Stimulated activated naive CD8-positive, alpha-beta T cell treated with anti-CD3 and anti-CD28 coated beads, Interleukin-15, amount 100 ng/mL, for 72 hours (primary cell): Measurements from ENCODE around the gene VTCN1.
A peak's percentile ranks its signal among the peaks of the same experiment; 100 is the strongest.
"Not testable (repeated sequence)": the region's sequence is repeated elsewhere in the genome, so short reads cannot be mapped to it uniquely, and the experiment has no call there.

Source experiments
- ATAC-seq: fragments of 150-1000 bp; cut with Tn5 transposase; 2 replicates; pipeline ENCODE4 v1.10.0; 2021; ENCODE audit warnings: mild to moderate bottlenecking, moderate library complexity
- DNase-seq, 2 donors: peaks; one replicate each; pipeline ENCODE4 v3.0.0; 2021 to 2022
- H3K27ac Mint-ChIP-seq, 2 donors: one replicate each; pipeline ENCODE4 v1.8.0; 2022; ENCODE audit warnings: mild to moderate bottlenecking in 2 of 2, mixed read lengths in 2 of 2, moderate library complexity in 2 of 2
- H3K27me3 Mint-ChIP-seq: one replicate; pipeline ENCODE4 v1.8.0; 2022; ENCODE audit warnings: mixed read lengths
- H3K4me1 Mint-ChIP-seq: one replicate; pipeline ENCODE4 v1.8.0; 2022; ENCODE audit warnings: mild to moderate bottlenecking, mixed read lengths
- H3K4me3 Mint-ChIP-seq, 2 donors: one replicate each; pipeline ENCODE4 v1.8.0; 2022; ENCODE audit warnings: mild to moderate bottlenecking in 2 of 2, mixed read lengths in 2 of 2, moderate library complexity in 1 of 2
- H3K9me3 Mint-ChIP-seq, 2 donors: one replicate each; pipeline ENCODE4 v1.8.0; 2022; ENCODE audit warnings: mixed read lengths in 2 of 2

Gene VTCN1

DNA sequence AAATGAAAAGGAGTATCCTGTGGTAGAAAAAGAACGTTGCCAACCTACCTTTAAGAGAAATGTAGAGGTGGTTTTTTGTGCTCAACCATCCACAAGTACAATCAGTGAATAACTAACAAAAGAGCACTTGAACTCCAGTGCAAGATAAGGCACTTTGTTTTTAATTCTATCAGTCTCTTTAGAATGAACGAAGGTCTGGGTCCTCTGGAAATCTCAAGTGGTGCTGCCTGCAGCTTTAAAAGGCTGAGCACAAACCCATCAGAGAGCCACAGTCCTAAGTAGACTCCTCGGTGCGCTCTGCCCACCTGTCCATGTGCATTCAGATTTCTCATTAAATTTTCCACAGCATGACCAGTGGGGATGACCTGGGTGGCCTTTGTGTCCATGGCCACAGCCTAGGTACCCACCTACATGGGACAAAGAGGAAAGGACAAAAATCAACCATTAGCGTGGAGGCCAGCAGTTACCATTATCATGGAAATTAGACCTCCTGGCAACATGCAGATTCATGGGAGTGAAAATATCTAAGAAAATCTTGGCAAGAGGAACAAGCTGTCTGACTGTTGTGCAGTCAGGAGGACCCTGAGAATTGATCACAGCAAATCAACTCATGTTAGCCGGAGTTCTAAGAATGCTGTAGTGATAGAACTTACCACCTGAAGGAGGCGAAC is 98.5 kb downstream of the VTCN1 start:
- Mint-ChIP-seq H3K27ac (no peak overlapping the region), H3K27me3 (peaks cover 8% of the 10 kb centered on the region)
- ATAC-seq, result no peak

DNA sequence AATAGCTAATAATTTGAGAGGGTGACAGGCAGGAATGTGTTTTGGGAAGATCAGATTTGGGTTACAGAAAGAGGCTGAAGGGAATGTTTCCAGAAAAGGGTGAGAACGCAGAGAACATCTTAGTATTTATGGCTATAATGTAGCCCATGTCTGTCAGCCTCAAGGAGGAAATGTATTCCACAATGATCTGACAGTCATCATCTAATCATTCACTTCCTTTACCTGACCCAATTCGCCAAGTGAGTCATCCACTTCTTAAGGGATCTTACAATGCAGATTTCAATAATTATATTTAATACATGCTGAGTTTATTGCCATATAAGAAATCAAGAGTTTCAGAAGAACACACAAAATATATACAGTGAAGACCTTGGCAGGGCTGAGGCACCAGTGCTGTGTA is 100.0 kb downstream of the VTCN1 start:
- peaks cover 0 to 5% of the 10 kb centered on the region in 2 donors for H3K9me3 Mint-ChIP-seq
- no peaks in the 10 kb centered on the region for H3K27me3 Mint-ChIP-seq
- no peak for ATAC-seq
- H3K27ac Mint-ChIP-seq, result no peak overlapping the region
- no peak for DNase-seq
- H3K4me1 Mint-ChIP-seq, result peaks cover 11% of the 10 kb centered on the region
- no peak overlapping the region for H3K4me3 Mint-ChIP-seq

More for the DNA sequence above, 98.5 kb downstream of the VTCN1 start:
- no peak overlapping the region for H3K4me3 Mint-ChIP-seq
- no peak for DNase-seq
- H3K9me3 Mint-ChIP-seq, result peaks cover 0 to 3% of the 10 kb centered on the region in 2 donors
- H3K4me1 Mint-ChIP-seq, result peaks cover 11% of the 10 kb centered on the region

GRCh38 chr1:117107364-117107763 is 103.4 kb downstream of the VTCN1 start:
- H3K27me3 Mint-ChIP-seq, result no peaks in the 10 kb centered on the region
- DNase-seq (no peak), ATAC-seq (no peak)
- peaks cover 11% of the 10 kb centered on the region for H3K4me1 Mint-ChIP-seq
- peaks cover 0 to 5% of the 10 kb centered on the region in 2 donors for H3K9me3 Mint-ChIP-seq
- H3K27ac Mint-ChIP-seq, result no peak overlapping the region
- H3K4me3 Mint-ChIP-seq, result no peak overlapping the region

GRCh38 chr1:117106478-117106877 is 104.2 kb downstream of the VTCN1 start:
- ATAC-seq (peak; percentile 75), DNase-seq (no peak)
- H3K4me3 Mint-ChIP-seq, result no peak overlapping the region
- peaks cover 0 to 5% of the 10 kb centered on the region in 2 donors for H3K9me3 Mint-ChIP-seq
- H3K27ac Mint-ChIP-seq, result no peak overlapping the region
- H3K27me3 Mint-ChIP-seq, result no peaks in the 10 kb centered on the region
- H3K4me1 Mint-ChIP-seq, result peaks cover 11% of the 10 kb centered on the region

- DNase-seq, result no peak
- ATAC-seq, result no peak
- Mint-ChIP-seq H3K9me3 (peaks cover 0 to 5% of the 10 kb centered on the region in 2 donors), H3K4me3 (no peak overlapping the region), H3K4me1 (peaks cover 11% of the 10 kb centered on the region), H3K27ac (no peak overlapping the region), H3K27me3 (no peaks in the 10 kb centered on the region)
These were observed 105.0 kb downstream of the VTCN1 start for GRCh38 chr1:117105722-117106121.

DNA sequence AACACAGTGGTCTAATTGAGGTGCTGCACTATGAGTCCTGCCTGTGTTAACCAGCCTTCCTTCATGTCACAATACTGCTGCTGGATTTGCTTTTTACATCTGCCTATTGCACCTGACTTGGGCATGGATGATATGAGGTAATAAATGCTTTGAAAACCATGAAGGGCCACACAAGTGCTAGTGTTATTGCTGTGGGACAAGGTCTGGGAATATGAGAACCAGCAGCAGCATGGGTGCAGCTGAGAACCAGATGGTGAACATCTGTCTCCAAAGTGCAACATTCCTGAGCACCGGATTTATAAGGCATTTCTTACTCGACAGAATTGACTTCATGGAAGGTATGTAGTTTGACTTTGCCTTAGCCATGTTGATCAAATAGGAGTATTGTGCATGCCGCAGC is 105.7 kb downstream of the VTCN1 start:
- Mint-ChIP-seq H3K4me3 (no peak overlapping the region), H3K4me1 (peaks cover 11% of the 10 kb centered on the region), H3K9me3 (peaks cover 0 to 5% of the 10 kb centered on the region in 2 donors), H3K27ac (no peak overlapping the region), H3K27me3 (no peaks in the 10 kb centered on the region)
- ATAC-seq (no peak), DNase-seq (no peak)

- H3K4me1 Mint-ChIP-seq, H3K4me3 Mint-ChIP-seq, DNase-seq, ATAC-seq, H3K27ac Mint-ChIP-seq, H3K9me3 Mint-ChIP-seq, H3K27me3 Mint-ChIP-seq: not testable (repeated sequence)
These were observed 108.9 kb downstream of the VTCN1 start for GRCh38 chr1:117101858-117102257.

GRCh38 chr1:117101334-117101733 is 109.4 kb downstream of the VTCN1 start:
- Mint-ChIP-seq H3K4me3 (no peak overlapping the region), H3K27me3 (no peaks in the 10 kb centered on the region), H3K4me1 (no peaks in the 10 kb centered on the region), H3K27ac (no peak overlapping the region), H3K9me3 (no peaks in the 10 kb centered on the region)
- ATAC-seq (no peak), DNase-seq (no peak)

GRCh38 chr1:117098287-117098890 is 112.3 kb downstream of the VTCN1 start:
- Mint-ChIP-seq H3K9me3 (no peaks in the 10 kb centered on the region), H3K27ac (no peak overlapping the region), H3K27me3 (no peaks in the 10 kb centered on the region), H3K4me1 (peaks cover 9% of the 10 kb centered on the region), H3K4me3 (no peak overlapping the region)
- DNase-seq, result no peak
- ATAC-seq, result no peak

DNA sequence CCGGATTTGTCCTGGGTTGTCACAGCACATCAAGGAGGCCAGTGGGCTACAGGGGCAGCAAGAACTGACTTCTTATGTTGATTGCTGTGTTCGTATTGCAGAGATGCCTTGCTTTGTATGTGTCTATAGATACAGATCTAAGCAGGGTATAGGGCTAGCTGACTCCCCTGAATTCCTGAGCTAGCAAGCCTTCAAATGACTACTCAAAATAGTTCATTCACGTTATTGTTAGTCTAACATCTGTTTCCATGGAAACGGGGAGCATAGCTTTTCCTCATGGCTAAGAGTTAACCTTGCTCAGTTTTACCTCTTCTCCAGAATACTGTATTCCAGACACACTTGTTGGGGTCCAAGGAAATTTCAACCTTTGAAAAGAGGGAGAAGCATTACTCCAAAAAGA is 113.3 kb downstream of the VTCN1 start:
- Mint-ChIP-seq H3K4me3 (no peak overlapping the region), H3K27ac (no peak overlapping the region), H3K9me3 (no peaks in the 10 kb centered on the region), H3K4me1 (peaks cover 19% of the 10 kb centered on the region), H3K27me3 (no peaks in the 10 kb centered on the region)
- ATAC-seq (no peak), DNase-seq (no peak)

GRCh38 chr1:117096951-117097408 is 113.7 kb downstream of the VTCN1 start:
- no peak overlapping the region for H3K27ac Mint-ChIP-seq
- DNase-seq, result no peak
- H3K4me3 Mint-ChIP-seq, result no peak overlapping the region
- no peak for ATAC-seq
- H3K27me3 Mint-ChIP-seq, result no peaks in the 10 kb centered on the region
- no peaks in the 10 kb centered on the region for H3K9me3 Mint-ChIP-seq
- H3K4me1 Mint-ChIP-seq, result peaks cover 19% of the 10 kb centered on the region

DNA sequence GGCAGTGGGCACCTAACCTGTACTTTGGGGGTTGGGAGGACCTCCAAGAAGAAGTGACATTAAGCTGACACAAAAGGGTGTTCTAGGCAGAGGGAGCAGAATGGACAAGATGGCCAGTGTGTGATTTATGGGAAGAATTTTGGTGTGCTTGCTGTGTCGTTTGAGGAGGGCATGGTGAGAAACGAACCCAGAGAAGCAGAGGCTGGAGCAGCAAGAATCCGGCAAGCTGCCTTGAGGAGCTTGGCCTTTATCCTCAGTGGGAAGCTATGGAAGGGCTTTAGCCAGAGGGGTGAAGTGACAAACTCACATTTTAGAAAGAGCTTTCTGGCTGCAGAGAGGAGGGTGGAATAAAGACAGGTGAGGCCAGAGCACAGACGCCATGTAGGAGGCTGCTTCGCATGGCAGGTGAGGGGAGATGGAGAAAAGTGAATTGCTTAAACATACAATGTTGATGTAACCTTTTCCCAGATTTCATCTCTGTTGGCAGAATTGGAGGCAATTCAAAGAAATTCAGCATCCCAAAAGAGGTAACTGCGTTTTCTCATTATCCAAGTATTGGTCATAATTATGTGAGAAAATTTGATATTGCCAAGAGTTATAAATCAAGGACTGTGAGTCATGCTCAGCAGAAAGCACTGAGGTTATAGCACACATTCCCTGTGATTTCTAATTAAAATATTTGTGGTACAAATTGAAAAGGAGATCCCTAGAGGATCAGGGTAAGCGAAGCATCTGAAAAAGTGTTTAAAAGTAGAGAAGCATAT is 115.7 kb downstream of the VTCN1 start:
- H3K27me3 Mint-ChIP-seq, result no peaks in the 10 kb centered on the region
- peaks cover 19% of the 10 kb centered on the region for H3K4me1 Mint-ChIP-seq
- no peak overlapping the region for H3K4me3 Mint-ChIP-seq
- no peak for DNase-seq
- H3K9me3 Mint-ChIP-seq, result no peaks in the 10 kb centered on the region
- no peak for ATAC-seq
- H3K27ac Mint-ChIP-seq, result peak overlapping the region in 1 of 2 donors; percentile 14

GRCh38 chr1:117093870-117094621 is 116.7 kb downstream of the VTCN1 start:
- Mint-ChIP-seq H3K4me1 (peaks cover 19% of the 10 kb centered on the region), H3K27me3 (no peaks in the 10 kb centered on the region), H3K4me3 (no peak overlapping the region), H3K27ac (no peak overlapping the region), H3K9me3 (no peaks in the 10 kb centered on the region)
- ATAC-seq, result peak; percentile 98
- peak; percentile 24 to 44 for DNase-seq
